Fibroblast of the aortic adventitia (primary cell): ENCODE results near the gene XKR7. TPM values are rescaled to one million over a fixed set of nuclear protein-coding genes. Genes with fewer than 3 reads are reported as not detected.

Experiments used
- DNase-seq: peaks from one replicate; pipeline ENCODE4 v3.0.0-alpha.2; 2010; ENCODE audit warnings: low read depth
- H3K4me3 ChIP-seq: 2 replicates; pipeline ENCODE4 v1.5.1; 2011; ENCODE audit warnings: low read depth, mild to moderate bottlenecking, control low read depth, low read length, moderate library complexity
- CTCF ChIP-seq: IDR thresholded peaks from 2 replicates; pipeline ENCODE4 v1.5.1; 2011; ENCODE audit warnings: mild to moderate bottlenecking, low read length, control low read depth, inconsistent platforms; ENCODE audit not compliant: insufficient read depth
- total RNA-seq: library from RNA; depleted of rRNA; stranded (reverse); fragments of >200 nt; gene quantifications from 2 replicates; pipeline ENCODE4 v1.2.3, GENCODE V29; 2012; ENCODE audit warnings: low replicate concordance

Gene XKR7
- total RNA-seq, 1 donor, result not detected

- no peak for TF ChIP-seq CTCF
- no peak overlapping the region for H3K4me3 ChIP-seq
- DNase-seq, result no peak
These were observed 22.6 kb upstream of the XKR7 start for GRCh38 chr20:31945319-31945718.

GRCh38 chr20:31945785-31946184 lies 22.2 kb upstream of the XKR7 start:
- H3K4me3 ChIP-seq, result no peak overlapping the region
- TF ChIP-seq CTCF, result no peak
- no peak for DNase-seq

GRCh38 chr20:31948008-31948407 lies 19.9 kb upstream of the XKR7 start:
- no peak overlapping the region for H3K4me3 ChIP-seq
- DNase-seq, result no peak
- TF ChIP-seq CTCF, result no peak

- H3K4me3 ChIP-seq, result peak overlapping the region; percentile 93
- DNase-seq, result no peak
- TF ChIP-seq CTCF, result no peak
These were observed 17.9 kb upstream of the XKR7 start for GRCh38 chr20:31949877-31950646.

GRCh38 chr20:31951203-31951529 lies 16.8 kb upstream of the XKR7 start:
- no peak for DNase-seq
- H3K4me3 ChIP-seq, result peak overlapping the region; percentile 93
- no peak for TF ChIP-seq CTCF

- peak; percentile 94 for DNase-seq
- TF ChIP-seq CTCF, result peak; percentile 96
- H3K4me3 ChIP-seq, result peak within 1 kb of the TSS; percentile 93
These were observed 16.2 kb upstream of the XKR7 start, which contains the start of gene PDRG1 for GRCh38 chr20:31951530-31952453. Gene PDRG1, minus strand, starts transcription at chr20:31952046. Its CDS starts 85 bp downstream, at chr20:31951961.
